ENCODE results near the gene MMEL1. TPM values are rescaled to one million over a fixed set of nuclear protein-coding genes. Genes with fewer than 3 reads are reported as not detected.

MMEL1 gene
- total and polyA plus RNA-seq, 2 of the 13 experiments (the other 11 are each of a cell fraction or from before 2014, with no cell fraction given), result 0.48 TPM; not detected in 1

GRCh38 chr1:2556678-2557481, 75.9 kb downstream of the MMEL1 start (continued):
- no peak for TF ChIP-seq ZNF710 (CRISPR knock-in tag; IDR thresholded peaks at IDR 0.05; ENCODE audit: borderline replicate concordance)
- TF ChIP-seq WIZ (CRISPR knock-in tag; IDR thresholded peaks at IDR 0.05), result no peak
- no peak for TF ChIP-seq ZMAT5 (CRISPR knock-in tag; IDR thresholded peaks at IDR 0.05; ENCODE audit: borderline replicate concordance, low read depth)
- peak; percentile 62; the same call in 1 of the 2 replicates for TF ChIP-seq MTA1 (CRISPR knock-in tag; IDR thresholded peaks at IDR 0.05; ENCODE audit: borderline replicate concordance)

GRCh38 chr1:2556277-2556677, 76.5 kb downstream of the MMEL1 start, which contains the start of gene TNFRSF14:
TNFRSF14 (plus strand) TSS chr1:2556371; CDS start chr1:2556665, 294 bp downstream.
- Histone ChIP-seq H2AFZ (ENCODE audit: low read length) (no peak within 1 kb of the TSS), H3K9me3 (ENCODE audit: low read length) (no peaks in the 10 kb centered on the region), H3K27me3 (ENCODE audit: control insufficient read depth in 1 of 2, insufficient read depth in 2 of 2, low read length in 2 of 2) (no peaks in the 10 kb centered on the region; a peak in 1 of 5 replicates), H3K4me2 (ENCODE audit: low read depth, low read length) (peak within 1 kb of the TSS; percentile 85), H4K20me1 (ENCODE audit: insufficient read depth, low read length) (0 out of 2 replicates have a peak, but pooled peaks cover 4% of the 10 kb centered on the region), H3K4me3 (replicated peaks in 1 of 3; ENCODE audit: insufficient read depth in 1 of 3, low read depth in 2 of 3, low read length in 3 of 3) (peak within 1 kb of the TSS; percentile 71 to 89 (median 76)), H3K36me3 (replicated peaks in 1 of 2; ENCODE audit: control insufficient read depth in 1 of 2, insufficient read depth in 2 of 2, low read length in 2 of 2) (no peaks in the 10 kb centered on the region; a peak in 1 of 5 replicates), H3K9ac (ENCODE audit: insufficient read depth, low read depth, low read length) (peak within 1 kb of the TSS; percentile 77), H3K79me2 (ENCODE audit: insufficient read depth, low read length) (no peaks in the 10 kb centered on the region), H3K4me1 (ENCODE audit: insufficient read depth, low read length) (peaks cover 36% of the 10 kb centered on the region), H3K27ac (ENCODE audit: extremely low read length, insufficient read depth, low read length) (peak within 1 kb of the TSS; percentile 66)
- no peak for FAIRE-seq
- WGBS (ENCODE audit: low lambda C conversion rate), result 2% methylated on average over 7 of the region's 16 CpGs
- in situ Hi-C loops (cut with HindIII; ENCODE audit: extremely low pct_ligation_motif_present, low pct_unique_long_range_greater_than_20kb), result no loop called here
- DNase-seq (ENCODE audit: low spot score), result no peak
- BruUV-seq (replicated peaks), result TSS peak; percentile 86
- ChIA-PET CTCF (ENCODE audit: low intra/inter-chr PET ratio, low total read pairs) (interaction anchor here (1.3 kb wide), 1 partner anchor 142 kb away, joined by 3 read pairs; no protein-coding TSS in a partner anchor), POLR2A (interaction anchor here (0.7 to 2.1 kb wide), 11 partner anchors 9 to 143 kb away, joined by 3 to 20 read pairs (median 5); partner anchors contain the start of genes MMEL1, PANK4, PEX10 and PRXL2B)
- intact Hi-C loops (cut with micrococcal nuclease; ENCODE audit: unreplicated experiment), result loop anchor here (5.0 kb wide), 1 partner anchor 76 kb away; the partner anchor contains the start of gene MMEL1
- ATAC-seq, result peak; percentile 38
- TF ChIP-seq GLI4 (CRISPR knock-in tag; IDR thresholded peaks at IDR 0.05; ENCODE audit: borderline replicate concordance), result 0 out of 2 replicates have a peak, but pooled peaks have one; percentile 14
- TF ChIP-seq ZBTB42 (CRISPR knock-in tag; IDR thresholded peaks at IDR 0.05), result no peak
- TF ChIP-seq ZNF749 (CRISPR knock-in tag; IDR thresholded peaks at IDR 0.05; ENCODE audit: borderline replicate concordance), result 0 out of 2 replicates have a peak, but pooled peaks have one; percentile 18
- no peak for TF ChIP-seq KDM4B (CRISPR knock-in tag; IDR thresholded peaks at IDR 0.05)
- TF ChIP-seq ZNF407 (CRISPR knock-in tag; IDR thresholded peaks at IDR 0.05; ENCODE audit: not compliant biosample characterization), result peak; percentile 41

Data from HepG2 (cell line).